ENCODE measurements around the gene MAPT. TPM values are rescaled to one million over a fixed set of nuclear protein-coding genes. Genes with fewer than 3 reads are reported as not detected.
A peak's percentile ranks its signal among the peaks of the same experiment; 100 is the strongest.

The MAPT gene
- total and polyA plus RNA-seq, 2 of the 13 experiments (the other 11 are each of a cell fraction or from before 2014, with no cell fraction given): 2.1 to 2.8 TPM

GRCh38 chr17:46003907-46004748 lies 109.8 kb downstream of the MAPT start (continued):
- TF ChIP-seq SOX6 (IDR thresholded peaks at IDR 0.05) (no peak), SOX6 (CRISPR knock-in tag; IDR thresholded peaks at IDR 0.05) (peak; percentile 93), ZNF691 (CRISPR knock-in tag; IDR thresholded peaks at IDR 0.05; ENCODE audit: borderline replicate concordance, low read depth) (peak; percentile 72; the same call in 1 of the 2 replicates), ZBTB14 (CRISPR knock-in tag; IDR thresholded peaks at IDR 0.05) (no peak; the same call in 1 of the 2 replicates), IRX3 (CRISPR knock-in tag; IDR thresholded peaks at IDR 0.05; ENCODE audit: borderline replicate concordance, low read depth) (peak; percentile 75; the same call in 1 of the 2 replicates), SKI (IDR thresholded peaks at IDR 0.05; ENCODE audit: partially characterized antibody) (peak; percentile 82), ZNF44 (CRISPR knock-in tag; IDR thresholded peaks at IDR 0.05) (0 out of 2 replicates have a peak, but pooled peaks have one; percentile 9), KDM3A (CRISPR knock-in tag; IDR thresholded peaks at IDR 0.05; ENCODE audit: low read depth) (0 out of 2 replicates have a peak, but pooled peaks have one; percentile 19), ZNF747 (CRISPR knock-in tag; IDR thresholded peaks at IDR 0.05; ENCODE audit: borderline replicate concordance) (0 out of 2 replicates have a peak, but pooled peaks have one; percentile 52), SATB2 (CRISPR knock-in tag; IDR thresholded peaks at IDR 0.05) (no peak), ESRRA (CRISPR knock-in tag; IDR thresholded peaks at IDR 0.05; ENCODE audit: low read depth) (peak; percentile 88), ZNF782 (CRISPR knock-in tag; IDR thresholded peaks at IDR 0.05; ENCODE audit: borderline replicate concordance) (peak; percentile 41; the same call in 1 of the 2 replicates), ATF7-NPFF (CRISPR knock-in tag; IDR thresholded peaks at IDR 0.05; ENCODE audit: low read depth) (peak; percentile 27; the same call in 1 of the 2 replicates), RERE (CRISPR knock-in tag; IDR thresholded peaks at IDR 0.05; ENCODE audit: low read depth) (no peak), NR2F6 (IDR thresholded peaks at IDR 0.05) (peak; percentile 57), NR2F6 (CRISPR knock-in tag; IDR thresholded peaks at IDR 0.05) (0 out of 2 replicates have a peak, but pooled peaks have one; percentile 51), TCF12 (IDR thresholded peaks at IDR 0.05) (no peak), TCF12 (CRISPR knock-in tag; IDR thresholded peaks at IDR 0.05) (peak; percentile 85; the same call in 1 of the 2 replicates), NFYC (CRISPR knock-in tag; IDR thresholded peaks at IDR 0.05) (no peak), GTF3A (CRISPR knock-in tag; conservative IDR thresholded peaks at IDR 0.05) (peak; percentile 87; the same call in 1 of the 2 replicates), ZBTB34 (CRISPR knock-in tag; IDR thresholded peaks at IDR 0.05) (peak; percentile 84)

Data from HepG2 (cell line).